ENCODE results near the gene ADAMTS17.

GRCh38 chr15:100075229-100075628, 266.5 kb downstream of the ADAMTS17 start:
- TF ChIP-seq CTCF (IDR thresholded peaks at IDR 0.05): no peak
- TF ChIP-seq POLR2A (IDR thresholded peaks at IDR 0.05): no peak
